SIG-M5 treated with dmso at 0.1 percent for 504 hours (cell line): Measurements from ENCODE around the gene LIPH.
"Not testable (repeated sequence)": the region's sequence is repeated elsewhere in the genome, so short reads cannot be mapped to it uniquely, and the experiment has no call there.

Experiments used
- DNase-seq: peaks from one replicate; lab custom pipeline; 2025; ENCODE audit not compliant: unreplicated experiment; lab: John Stamatoyannopoulos, UW

LIPH gene

DNA sequence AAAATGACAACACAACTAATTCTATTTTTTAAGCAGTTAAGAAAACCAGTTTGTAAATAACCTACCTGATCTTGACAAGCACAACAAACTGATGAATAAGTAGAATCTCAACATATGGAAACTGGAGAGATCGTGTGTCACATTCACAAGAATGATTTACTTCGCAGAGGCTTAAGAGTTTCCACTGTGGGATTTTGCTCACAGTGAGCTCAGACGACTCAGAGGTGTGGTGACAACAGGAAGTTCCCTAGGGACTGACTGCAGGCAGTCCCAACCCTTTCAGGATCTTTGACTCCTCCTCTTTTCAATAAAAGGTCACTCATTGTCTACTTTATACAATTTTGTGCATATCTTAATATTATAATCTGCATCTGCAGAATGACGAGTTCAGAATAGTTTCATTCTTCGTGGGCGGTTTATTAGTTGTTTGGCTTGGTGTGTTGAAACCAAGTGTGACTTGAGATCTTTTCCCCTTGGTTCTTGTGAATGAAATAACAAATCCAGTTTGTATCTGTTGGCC, at the start of gene LIPH:
Gene LIPH, minus strand, starts transcription at position 231 of the 520 bp plus-strand sequence. Its CDS starts 117 bp downstream, at position 114.
- DNase-seq, result peak; percentile 53

DNA sequence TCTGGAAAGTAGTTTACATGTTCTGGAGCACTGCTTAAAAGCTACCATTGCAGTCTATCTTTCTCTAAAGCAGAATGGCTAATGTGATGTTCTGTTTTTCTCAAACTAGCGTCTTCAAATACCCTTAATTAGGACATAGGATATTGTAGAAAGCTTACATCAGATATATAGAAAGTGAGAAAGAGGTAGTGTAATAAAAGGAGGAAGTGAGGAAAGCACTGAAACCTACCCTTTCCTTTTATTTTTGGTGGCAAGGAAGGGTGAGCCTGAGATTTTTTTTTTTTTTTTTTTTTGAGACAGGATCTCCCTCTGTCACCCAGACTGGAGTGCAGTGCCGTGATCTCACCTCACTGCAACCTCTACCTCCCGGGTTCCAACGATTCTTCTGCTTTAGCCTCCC, 43.1 kb upstream of the LIPH start:
- DNase-seq, result peak; percentile 88

GRCh38 chr3:185594073-185594472, 41.7 kb upstream of the LIPH start:
- DNase-seq, result no peak

DNA sequence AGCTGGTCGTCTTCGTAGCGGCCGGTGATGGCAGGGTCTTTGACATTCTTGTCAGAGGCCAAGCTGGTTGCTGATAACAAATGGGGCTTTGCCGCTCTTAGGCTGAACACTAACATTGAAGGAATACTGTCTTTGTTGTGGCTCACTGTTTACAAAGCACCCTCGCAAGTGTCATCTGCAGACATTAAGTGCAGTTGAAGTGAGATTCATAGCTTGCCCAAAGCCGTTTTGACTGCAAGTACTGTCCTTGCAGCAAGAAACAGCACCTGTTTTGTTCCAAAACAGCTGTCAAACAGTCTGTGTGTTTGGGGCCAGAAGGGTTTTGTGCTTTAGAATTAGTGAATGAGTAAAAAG, 34.3 kb upstream of the LIPH start:
- no peak for DNase-seq

GRCh38 chr3:185585859-185586685, 33.7 kb upstream of the LIPH start, which contains the start of gene SENP2:
Gene SENP2 (plus strand): TSS chr3:185586295. CDS start chr3:185586414, 119 bp downstream.
- peak; percentile 98 for DNase-seq

DNA sequence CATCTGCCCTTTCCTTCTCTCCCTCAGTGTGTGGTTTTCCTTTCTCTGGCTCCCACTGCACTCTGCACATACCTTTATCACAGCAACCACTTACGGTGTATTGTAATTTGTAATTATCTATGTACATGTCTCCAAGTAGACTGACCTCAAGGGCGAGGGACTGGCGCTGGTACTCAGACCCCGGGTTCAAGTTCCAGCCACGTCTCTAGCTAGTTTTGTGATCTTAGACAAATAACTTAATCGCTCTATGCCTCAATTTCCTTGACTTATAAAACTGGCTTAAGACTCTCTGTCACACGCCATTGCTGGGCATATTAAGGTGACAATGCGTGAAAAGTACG, 33.1 kb upstream of the LIPH start:
- DNase-seq, result no peak

GRCh38 chr3:185584686-185585085, 32.3 kb upstream of the LIPH start:
- DNase-seq, result no peak

DNA sequence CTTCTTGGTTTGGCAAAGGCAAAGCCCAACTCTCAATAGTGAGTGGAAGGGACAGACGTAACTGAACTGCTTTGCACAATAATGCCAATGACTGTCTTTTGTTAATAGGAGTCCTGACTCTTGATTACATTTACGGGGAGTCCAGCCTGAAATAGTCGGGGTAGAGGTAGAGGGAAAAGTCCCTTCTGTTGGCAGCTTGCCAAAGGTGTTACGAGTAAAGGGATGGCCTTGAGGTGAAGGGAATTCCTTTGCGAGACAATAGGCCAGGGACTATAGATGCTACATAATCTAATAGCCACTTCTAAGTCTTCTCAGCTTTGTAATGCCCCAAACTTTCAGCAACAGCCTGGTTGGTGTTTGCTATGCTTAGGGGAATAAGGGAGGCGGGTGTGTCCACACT, 31.5 kb upstream of the LIPH start:
- no peak for DNase-seq

DNA sequence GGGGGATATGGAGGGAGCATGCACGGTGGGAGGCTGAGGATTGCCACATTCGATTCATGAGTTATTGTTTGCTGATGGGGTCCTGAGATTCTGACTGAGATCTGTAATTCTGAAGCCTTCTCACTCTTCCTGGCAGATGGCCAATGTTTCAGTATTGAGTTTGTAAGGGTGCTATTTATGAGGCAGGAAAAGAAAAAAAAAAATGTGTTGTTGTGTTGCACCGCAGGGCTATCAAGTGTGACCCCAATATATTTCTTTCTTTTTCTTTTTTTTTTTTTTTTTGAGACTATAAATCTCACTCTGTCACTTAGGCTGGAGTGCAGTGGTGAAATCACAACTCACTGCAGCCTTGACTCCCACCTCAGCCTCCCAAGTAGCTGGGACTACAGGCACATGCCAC, 30.5 kb upstream of the LIPH start:
- no peak for DNase-seq

GRCh38 chr3:185582236-185582635, 29.8 kb upstream of the LIPH start:
- no peak for DNase-seq

DNA sequence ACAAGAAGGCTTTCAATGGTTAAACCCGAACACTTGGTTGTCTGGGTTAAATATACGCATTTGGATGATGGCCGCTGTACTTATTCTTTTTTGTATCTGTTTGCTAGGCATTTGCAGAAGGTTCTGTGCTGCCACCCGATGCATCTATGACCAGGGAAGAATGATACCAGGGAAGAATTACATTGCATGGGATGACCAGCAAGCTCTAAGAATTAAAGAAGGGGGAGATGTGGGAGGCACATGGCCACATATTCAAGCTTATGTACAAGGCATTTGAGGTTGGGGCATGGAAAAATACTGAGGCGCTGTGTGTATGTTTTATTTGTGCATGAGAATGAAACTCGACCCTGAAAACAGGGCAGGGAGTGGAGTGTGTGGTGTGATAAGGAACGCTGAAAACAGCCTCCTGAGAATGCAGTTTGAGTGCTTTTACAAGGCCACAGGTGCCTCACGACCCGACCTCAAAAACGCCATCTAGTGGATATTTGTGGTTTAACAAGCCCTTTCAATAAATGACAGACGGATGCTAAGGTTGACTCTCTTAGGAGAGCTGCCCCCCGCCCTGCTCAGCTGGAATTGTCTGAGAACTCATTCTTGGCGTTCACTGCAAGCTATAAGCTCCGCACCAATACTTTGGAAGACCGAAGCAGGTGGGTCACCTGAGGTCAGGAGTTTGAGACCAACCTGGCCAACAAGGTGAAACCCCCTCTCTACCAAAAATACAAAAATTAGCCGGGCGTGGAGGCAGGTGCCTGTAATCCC, 22.9 kb upstream of the LIPH start:
- peak; percentile 52 for DNase-seq

- DNase-seq, result no peak
Observed at GRCh38 chr3:185572183-185572582, 19.8 kb upstream of the LIPH start.

GRCh38 chr3:185561958-185562357, 9.6 kb upstream of the LIPH start:
- no peak for DNase-seq

- DNase-seq, result no peak
Observed at GRCh38 chr3:185561374-185561943, 9.1 kb upstream of the LIPH start.

DNA sequence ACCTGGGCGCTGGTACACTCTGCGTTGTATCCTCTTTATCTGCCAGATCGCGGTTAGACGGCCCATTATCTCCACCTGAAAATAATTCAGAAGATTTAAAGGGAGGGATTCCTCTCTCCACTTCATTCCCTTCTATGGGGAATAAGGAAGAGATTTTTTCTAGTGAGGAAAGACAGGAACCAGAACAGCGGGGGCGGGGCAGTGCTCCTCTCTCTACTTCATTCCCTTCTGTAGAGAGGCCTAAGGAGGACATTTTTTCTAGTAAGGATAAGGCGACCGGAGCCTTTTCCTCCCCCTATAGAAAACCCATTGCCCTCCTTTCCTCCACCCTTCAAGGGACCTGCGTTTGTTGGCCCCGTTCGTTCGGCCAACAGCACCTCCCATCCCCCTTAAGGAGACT, 8.3 kb upstream of the LIPH start:
- DNase-seq, result no peak

GRCh38 chr3:185559706-185560090, 7.3 kb upstream of the LIPH start:
- no peak for DNase-seq

GRCh38 chr3:185558395-185558794, 6.0 kb upstream of the LIPH start:
- peak; percentile 44 for DNase-seq

GRCh38 chr3:185556640-185557039, 4.3 kb upstream of the LIPH start:
- DNase-seq, result not testable (repeated sequence)

- DNase-seq, result no peak
Observed at GRCh38 chr3:185555860-185556347, 3.5 kb upstream of the LIPH start.

DNA sequence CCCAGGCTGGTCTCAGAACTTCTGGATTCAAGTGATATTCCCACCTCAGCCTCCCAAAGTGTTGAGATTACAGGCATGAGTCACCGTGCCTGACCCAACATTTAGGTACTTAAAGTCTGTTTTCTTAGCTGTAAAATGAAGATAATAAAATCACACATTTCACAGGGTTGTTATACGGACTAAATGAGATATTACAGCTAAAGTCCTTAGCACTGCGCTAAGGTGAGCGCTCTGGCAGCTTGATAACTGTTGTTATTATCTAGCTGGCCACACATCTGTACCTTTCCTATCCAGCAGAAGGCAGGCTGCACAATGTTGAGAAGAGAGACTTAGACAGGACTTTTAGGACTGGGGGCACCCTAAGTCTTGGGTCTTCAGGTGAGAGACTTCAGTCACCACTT, 2.7 kb upstream of the LIPH start:
- no peak for DNase-seq

DNA sequence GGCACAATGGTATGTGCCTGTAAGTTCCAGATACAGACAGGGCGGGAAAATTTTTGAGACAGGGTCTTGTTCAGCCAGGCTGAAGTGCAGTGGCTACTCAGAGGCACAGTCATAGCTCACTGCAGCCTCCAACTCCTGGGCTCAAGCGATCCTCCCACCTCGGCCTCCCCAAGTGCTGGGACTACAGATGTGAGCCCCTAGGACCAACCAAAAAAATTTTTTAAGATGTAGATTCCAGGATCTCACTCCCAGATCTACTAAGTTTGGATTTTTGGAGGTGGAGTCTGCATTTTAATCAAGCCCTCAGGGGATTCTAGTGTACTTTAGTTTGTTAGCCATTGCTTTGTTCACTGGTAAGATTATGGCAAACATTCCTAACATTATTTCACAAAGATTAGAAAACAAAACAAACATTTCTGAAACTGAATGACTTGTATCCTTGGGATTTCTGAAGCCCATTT, 2.7 kb downstream of the LIPH start:
- no peak for DNase-seq

- DNase-seq, result peak; percentile 18
Observed at GRCh38 chr3:185549122-185549521, 3.3 kb downstream of the LIPH start.
